Ovary (tissue), 9 donors: ENCODE results near the gene ANKRD33B. TPM values are rescaled to one million over a fixed set of nuclear protein-coding genes. Genes with fewer than 3 reads are reported as not detected.

Source experiments
- DNase-seq, 5 donors: peaks; one replicate each; pipeline ENCODE4 v3.0.0-alpha.2; 2019 to 2020
- H3K27ac ChIP-seq, 2 donors: fragments of 200-600 bp; one replicate each; pipeline versions ENCODE4 v1.5.1 to v1.8.0; 2019 to 2022
- H3K27me3 ChIP-seq: fragments of 200-600 bp; one replicate; pipeline ENCODE4 v1.8.0; 2022
- H3K36me3 ChIP-seq: fragments of 200-600 bp; sonication (generic); one replicate; pipeline ENCODE4 v1.5.1; 2019
- H3K4me1 ChIP-seq: one replicate; pipeline ENCODE4 v1.8.1; 2013; ENCODE audit warnings: mild to moderate bottlenecking, moderate library complexity; ENCODE audit not compliant: insufficient read depth
- H3K4me3 ChIP-seq: fragments of 200-600 bp; sonication (generic); one replicate; pipeline ENCODE4 v1.5.1; 2017
- H3K9me3 ChIP-seq, 2 donors: fragments of 200-600 bp in 1 of 2; sonication (generic) in 1 of 2; one replicate each; pipeline versions ENCODE4 v1.5.1 to v1.8.1; 2013 to 2019; ENCODE audit warnings: mild to moderate bottlenecking in 1 of 2, moderate library complexity in 1 of 2
- CTCF ChIP-seq, 3 donors: fragments of 450-650 bp in 2 of 3; fragments of 200-600 bp in 1 of 3; IDR thresholded peaks; one replicate each; pipeline versions ENCODE4 v1.5.1 to v1.8.0; 2016 to 2022; ENCODE audit warnings: antibody characterized with exemption in 3 of 3, mild to moderate bottlenecking in 1 of 3
- EP300 ChIP-seq: sonication (generic); formaldehyde crosslinking; IDR thresholded peaks from one replicate; pipeline ENCODE4 v1.6.1; 2017; ENCODE audit warnings: antibody characterized with exemption
- POLR2A ChIP-seq: fragments of 450-650 bp; IDR thresholded peaks from one replicate; pipeline ENCODE4 v1.6.1; 2017; ENCODE audit warnings: antibody characterized with exemption, mild to moderate bottlenecking, moderate library complexity
- WGBS, 3 donors: extraction: QIAGEN DNeasy Blood & Tissue Kit in 1 of 3; methylation state at CpG; one replicate each; pipeline versions ENCODE4 v1.1.5 to v1.1.7; 2013 to 2017; 5-methylcytosine and 5-hydroxymethylcytosine counted together
- intact Hi-C, 4 donors: fragments of 100-400 bp; cut with DNase I; formaldehyde crosslinking; loops; one replicate each; pipeline versions ENCODE4 v1.11.0 to v1.15.1; 2022 to 2023
- polyA plus RNA-seq, 2 donors: library from polyadenylated mRNA; stranded (reverse); fragments of 200-250 nt in 1 of 2; fragments of 350-450 nt in 1 of 2; fragmentation: Illumina TruSeq in 1 of 2; extraction: RNeasy Lipid Tissue Mini Kit (QIAGEN cat#74804) in 1 of 2; gene quantifications; one replicate each; pipeline ENCODE4 v1.2.3, GENCODE V29; 2013 to 2014
- total RNA-seq, 7 donors: library from RNA; depleted of rRNA in 2 of 7; stranded (reverse); fragments of >200 nt in 2 of 7; fragmentation: NEBNext Ultra II Directional in 3 of 7; extraction: Animal tissue kit (Norgen Biotek cat#: 25700) in 3 of 7; gene quantifications; one replicate each; pipeline versions ENCODE4 v1.1.0 to v1.2.4, GENCODE V29; 2016 to 2023
- donor health status: DM: no; HTN: no; CAD: no; lungs with moderate emphysema.
- donor health status: DM: no; HTN: no; CAD: no.
- donor health status: Bipolar disorder and iron deficiency.
- donor health status: DM: yes; HTN: yes; CAD: no.
- donor health status: DM: no; HTN: no; CAD: no.
- donor health status: DM: yes; HTN: yes; CAD: no.

ANKRD33B gene
- total and polyA plus RNA-seq, 9 donors: 0.65 to 13.3 (median 1.9) TPM

- no peak for DNase-seq
- H3K36me3 ChIP-seq: no peaks in the 10 kb centered on the region
- H3K4me3 ChIP-seq: no peak overlapping the region
- TF ChIP-seq CTCF (IDR thresholded peaks at IDR 0.05) (no peak), EP300 (no peak), POLR2A (no peak)
- peaks cover 17% of the 10 kb centered on the region for H3K4me1 ChIP-seq
- H3K27me3 ChIP-seq: no peaks in the 10 kb centered on the region
- H3K27ac ChIP-seq: peak overlapping the region in 1 of 2 donors; percentile 49
- 72 to 80% (median 72%) methylated on average over 7 of the region's 7 CpGs for WGBS, 3 donors
- intact Hi-C loops: no loop called here
- no peaks in the 10 kb centered on the region for H3K9me3 ChIP-seq
These were observed 139.1 kb downstream of the ANKRD33B start for GRCh38 chr5:10702911-10703491.

- no peak for TF ChIP-seq POLR2A
- no peaks in the 10 kb centered on the region for H3K27me3 ChIP-seq
- DNase-seq: peak in 3 of 5 donors; percentile 37 to 50 (median 42)
- WGBS, 3 donors: 73 to 82% (median 75%) methylated on average over 5 of the region's 5 CpGs
- H3K4me3 ChIP-seq: no peak overlapping the region
- H3K36me3 ChIP-seq: no peaks in the 10 kb centered on the region
- intact Hi-C loops: no loop called here
- H3K4me1 ChIP-seq: peaks cover 17% of the 10 kb centered on the region
- H3K27ac ChIP-seq: no peak overlapping the region
- H3K9me3 ChIP-seq: no peaks in the 10 kb centered on the region
These were observed 139.8 kb downstream of the ANKRD33B start for GRCh38 chr5:10703676-10704075.

GRCh38 chr5:10704949-10705621, 141.2 kb downstream of the ANKRD33B start:
- DNase-seq: no peak
- Histone ChIP-seq H3K36me3 (no peaks in the 10 kb centered on the region), H3K4me1 (peaks cover 17% of the 10 kb centered on the region), H3K27me3 (no peaks in the 10 kb centered on the region), H3K4me3 (no peak overlapping the region), H3K27ac (no peak overlapping the region), H3K9me3 (no peaks in the 10 kb centered on the region)
- TF ChIP-seq POLR2A (no peak), EP300 (no peak), CTCF (IDR thresholded peaks at IDR 0.05) (no peak)
- WGBS, 3 donors: 79 to 84% (median 83%) methylated on average over 10 of the region's 10 CpGs
- intact Hi-C loops: no loop called here

GRCh38 chr5:10705747-10706146, 141.9 kb downstream of the ANKRD33B start:
- no peak for TF ChIP-seq POLR2A
- no peak for TF ChIP-seq EP300
- no peak for TF ChIP-seq CTCF (IDR thresholded peaks at IDR 0.05)
- Histone ChIP-seq H3K4me1 (peaks cover 17% of the 10 kb centered on the region), H3K27me3 (no peaks in the 10 kb centered on the region), H3K36me3 (no peaks in the 10 kb centered on the region), H3K9me3 (no peaks in the 10 kb centered on the region), H3K27ac (no peak overlapping the region), H3K4me3 (no peak overlapping the region)
- intact Hi-C loops: no loop called here
- DNase-seq: no peak
- 90 to 95% (median 90%) methylated on average over 2 of the region's 2 CpGs for WGBS, 3 donors

- intact Hi-C loops: no loop called here
- Histone ChIP-seq H3K36me3 (no peaks in the 10 kb centered on the region), H3K4me1 (peaks cover 17% of the 10 kb centered on the region), H3K27ac (no peak overlapping the region), H3K27me3 (no peaks in the 10 kb centered on the region), H3K4me3 (no peak overlapping the region), H3K9me3 (no peaks in the 10 kb centered on the region)
- no peak for TF ChIP-seq CTCF (IDR thresholded peaks at IDR 0.05)
- WGBS, 3 donors: 94 to 95% (median 95%) methylated on average over 4 of the region's 4 CpGs
- DNase-seq: no peak
These were observed 142.5 kb downstream of the ANKRD33B start for GRCh38 chr5:10706326-10706725.
